Measurements from ENCODE around the gene RGS18.

The RGS18 gene

DNA sequence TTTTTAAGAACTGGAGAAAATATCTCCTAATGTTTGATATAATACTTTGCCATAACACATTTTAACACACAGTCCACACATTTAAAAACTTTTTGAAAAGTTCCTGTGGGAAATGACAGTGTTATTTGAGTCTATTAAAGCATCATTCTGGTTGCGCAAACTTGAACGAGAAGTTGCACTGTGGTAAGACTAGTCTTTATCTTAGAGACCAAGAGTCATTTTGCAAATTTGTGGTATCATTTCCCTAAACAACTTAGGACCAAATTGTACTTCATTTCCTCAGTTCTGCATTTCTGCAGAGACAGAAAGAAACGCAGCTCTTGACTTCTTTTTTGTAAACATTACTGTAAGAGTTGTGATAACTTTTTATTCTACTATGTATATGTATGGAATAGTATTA lies at the start of gene RGS18:
Gene RGS18 (plus strand): TSS at position 282 of the 400 bp plus-strand sequence. CDS start 176 bp downstream, outside the sequence.
- H3K4me3 ChIP-seq (ENCODE audit: low read length), result no peak within 1 kb of the TSS
- DNase-seq (ENCODE audit: low read depth), result no peak
- TF ChIP-seq, protein P1, sequence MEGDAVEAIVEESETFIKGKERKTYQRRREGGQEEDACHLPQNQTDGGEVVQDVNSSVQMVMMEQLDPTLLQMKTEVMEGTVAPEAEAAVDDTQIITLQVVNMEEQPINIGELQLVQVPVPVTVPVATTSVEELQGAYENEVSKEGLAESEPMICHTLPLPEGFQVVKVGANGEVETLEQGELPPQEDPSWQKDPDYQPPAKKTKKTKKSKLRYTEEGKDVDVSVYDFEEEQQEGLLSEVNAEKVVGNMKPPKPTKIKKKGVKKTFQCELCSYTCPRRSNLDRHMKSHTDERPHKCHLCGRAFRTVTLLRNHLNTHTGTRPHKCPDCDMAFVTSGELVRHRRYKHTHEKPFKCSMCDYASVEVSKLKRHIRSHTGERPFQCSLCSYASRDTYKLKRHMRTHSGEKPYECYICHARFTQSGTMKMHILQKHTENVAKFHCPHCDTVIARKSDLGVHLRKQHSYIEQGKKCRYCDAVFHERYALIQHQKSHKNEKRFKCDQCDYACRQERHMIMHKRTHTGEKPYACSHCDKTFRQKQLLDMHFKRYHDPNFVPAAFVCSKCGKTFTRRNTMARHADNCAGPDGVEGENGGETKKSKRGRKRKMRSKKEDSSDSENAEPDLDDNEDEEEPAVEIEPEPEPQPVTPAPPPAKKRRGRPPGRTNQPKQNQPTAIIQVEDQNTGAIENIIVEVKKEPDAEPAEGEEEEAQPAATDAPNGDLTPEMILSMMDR (conservative IDR thresholded peaks at IDR 0.05; ENCODE audit: low read length), result no peak

GRCh38 chr1:192109576-192109975 lies 48.7 kb upstream of the RGS18 start:
- H3K4me3 ChIP-seq (ENCODE audit: low read length), result no peak overlapping the region
- TF ChIP-seq, protein P1 (conservative IDR thresholded peaks at IDR 0.05; ENCODE audit: low read length), result no peak
- no peak for DNase-seq (ENCODE audit: low read depth)

GRCh38 chr1:192115000-192115399 lies 43.3 kb upstream of the RGS18 start:
- H3K4me3 ChIP-seq (ENCODE audit: low read length), result no peak overlapping the region
- TF ChIP-seq, protein P1 (conservative IDR thresholded peaks at IDR 0.05; ENCODE audit: low read length), result no peak
- no peak for DNase-seq (ENCODE audit: low read depth)

GRCh38 chr1:192118881-192119405 lies 39.3 kb upstream of the RGS18 start:
- TF ChIP-seq, protein P1 (conservative IDR thresholded peaks at IDR 0.05; ENCODE audit: low read length), result no peak
- H3K4me3 ChIP-seq (ENCODE audit: low read length), result no peak overlapping the region
- DNase-seq (ENCODE audit: low read depth), result no peak

DNA sequence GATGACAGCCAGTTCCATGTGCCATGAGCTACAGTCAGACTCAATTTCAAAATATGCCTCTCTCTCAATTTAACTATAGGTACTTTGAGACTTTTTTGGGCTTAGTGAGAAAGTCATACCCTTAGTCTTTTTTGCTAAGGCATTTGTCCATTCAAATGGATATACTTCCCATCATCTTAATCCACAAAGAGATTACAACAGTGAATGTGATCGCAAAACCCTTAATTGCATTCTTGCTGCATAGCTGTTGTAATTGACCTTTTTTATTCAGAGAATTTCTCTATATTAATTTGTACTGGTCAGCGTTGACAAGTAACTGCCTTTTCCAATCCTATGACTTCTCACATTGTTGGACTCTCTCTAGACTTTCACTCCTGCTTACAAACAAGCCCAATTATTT lies 38.6 kb upstream of the RGS18 start:
- H3K4me3 ChIP-seq (ENCODE audit: low read length), result no peak overlapping the region
- TF ChIP-seq, protein P1 (conservative IDR thresholded peaks at IDR 0.05; ENCODE audit: low read length), result no peak
- no peak for DNase-seq (ENCODE audit: low read depth)

DNA sequence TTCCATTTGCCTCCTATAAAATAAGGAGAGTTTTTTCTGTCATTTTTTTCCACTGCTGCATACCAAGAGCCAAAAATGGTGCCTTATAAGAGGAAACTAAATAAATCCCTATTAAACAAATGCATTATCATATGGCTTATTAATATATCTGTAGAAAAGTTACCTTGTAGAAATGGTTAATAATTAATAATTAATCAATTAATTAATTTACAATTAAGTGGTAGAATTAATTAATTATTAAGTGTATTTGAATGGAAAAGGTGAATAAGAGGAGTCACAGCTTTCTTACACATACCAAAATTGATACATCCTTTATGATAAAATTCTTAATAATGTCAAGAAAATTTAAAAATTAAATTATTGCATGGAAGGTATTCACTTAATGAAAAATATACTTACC lies 35.6 kb upstream of the RGS18 start:
- TF ChIP-seq, protein P1 (conservative IDR thresholded peaks at IDR 0.05; ENCODE audit: low read length), result no peak
- H3K4me3 ChIP-seq (ENCODE audit: low read length), result no peak overlapping the region
- DNase-seq (ENCODE audit: low read depth), result no peak

- H3K4me3 ChIP-seq (ENCODE audit: low read length), result no peak overlapping the region
- DNase-seq (ENCODE audit: low read depth), result no peak
- TF ChIP-seq, protein P1 (conservative IDR thresholded peaks at IDR 0.05; ENCODE audit: low read length), result no peak
Observed at GRCh38 chr1:192123212-192123611, 35.0 kb upstream of the RGS18 start.
